DMS 273 (cell line): ENCODE measurements around the gene HBG2.
"Not testable (repeated sequence)": the region's sequence is repeated elsewhere in the genome, so short reads cannot be mapped to it uniquely, and the experiment has no call there.

Experiments used
- DNase-seq: peaks from one replicate; lab custom pipeline; 2025; ENCODE audit not compliant: unreplicated experiment; lab: John Stamatoyannopoulos, UW

The HBG2 gene

GRCh38 chr11:5282628-5283027 is 28.0 kb upstream of the HBG2 start:
- no peak for DNase-seq

DNA sequence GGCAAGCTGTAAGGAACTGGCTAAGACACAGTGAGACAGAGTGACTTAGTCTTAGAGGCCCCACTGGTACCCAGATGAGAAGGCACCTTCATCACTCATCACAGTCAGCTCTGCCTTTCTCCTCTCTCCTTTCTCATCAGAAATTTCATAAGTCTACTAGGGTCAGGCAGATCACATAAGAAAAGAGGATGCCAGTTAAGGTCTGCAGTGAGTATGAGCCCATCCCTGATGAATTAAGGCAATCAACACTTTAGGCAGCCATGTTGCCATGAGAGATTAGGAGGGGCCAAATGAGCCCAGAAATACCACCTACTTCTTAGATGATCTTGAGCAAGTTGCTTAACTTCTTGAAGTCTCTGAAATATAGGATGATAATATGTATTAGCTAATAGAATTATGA is 27.0 kb upstream of the HBG2 start:
- no peak for DNase-seq

- DNase-seq, result peak; percentile 73
Measured at GRCh38 chr11:5280582-5281102, 26.1 kb upstream of the HBG2 start.

GRCh38 chr11:5279471-5280090 is 25.0 kb upstream of the HBG2 start:
- no peak for DNase-seq

DNA sequence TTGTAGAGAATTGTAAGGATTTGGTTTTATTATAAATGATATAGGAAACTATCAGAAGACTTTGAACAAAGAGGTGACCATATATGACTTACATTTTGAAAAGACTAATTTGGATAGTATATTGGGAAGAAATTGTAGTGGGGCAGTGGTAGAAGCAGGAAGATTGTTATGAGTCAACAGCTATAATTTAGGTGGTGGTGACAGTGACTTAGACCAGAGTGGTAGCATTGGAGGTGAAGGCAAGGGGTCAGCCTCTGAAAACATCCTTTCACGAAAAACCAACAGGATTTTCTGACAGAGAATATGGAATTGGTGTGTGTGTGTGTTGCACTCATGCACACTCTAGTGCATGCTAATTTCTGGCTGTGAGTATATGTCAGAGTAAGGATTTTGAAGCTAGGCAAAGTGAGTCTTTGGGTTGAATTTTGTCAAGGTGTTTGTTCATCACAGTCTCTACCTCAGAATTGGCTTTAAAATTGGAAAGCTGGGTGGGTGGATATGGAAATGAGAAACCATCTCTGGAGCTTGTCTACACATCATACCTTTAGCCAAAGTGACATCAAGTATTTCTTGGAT is 23.3 kb upstream of the HBG2 start:
- no peak for DNase-seq

- DNase-seq, result no peak
Measured at GRCh38 chr11:5276697-5277096, 22.1 kb upstream of the HBG2 start.

DNA sequence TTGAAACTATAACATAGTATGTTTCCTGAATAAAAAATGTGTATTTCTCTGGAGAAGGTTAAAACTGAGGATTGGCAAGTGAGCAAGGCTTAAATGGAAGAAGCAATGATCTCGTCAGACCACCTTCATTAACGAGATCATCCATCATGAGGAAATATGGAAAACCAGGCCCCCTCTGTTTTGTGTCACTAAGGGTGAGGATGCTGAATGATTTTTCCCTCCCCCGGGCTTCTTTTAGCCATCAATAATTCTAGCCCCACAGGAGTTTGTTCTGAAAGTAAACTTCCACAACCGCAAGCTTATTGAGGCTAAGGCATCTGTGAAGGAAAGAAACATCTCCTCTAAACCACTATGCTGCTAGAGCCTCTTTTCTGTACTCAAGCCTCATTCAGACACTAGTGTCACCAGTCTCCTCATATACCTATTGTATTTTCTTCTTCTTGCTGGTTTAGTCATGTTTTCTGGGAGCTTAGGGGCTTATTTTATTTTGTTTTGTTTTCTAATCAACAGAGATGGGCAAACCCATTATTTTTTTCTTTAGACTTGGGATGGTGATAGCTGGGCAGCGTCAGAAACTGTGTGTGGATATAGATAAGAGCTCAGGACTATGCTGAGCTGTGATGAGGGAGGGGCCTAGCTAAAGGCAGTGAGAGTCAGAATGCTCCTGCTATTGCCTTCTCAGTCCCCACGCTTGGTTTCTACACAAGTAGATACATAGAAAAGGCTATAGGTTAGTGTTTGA is 21.0 kb upstream of the HBG2 start:
- no peak for DNase-seq

DNA sequence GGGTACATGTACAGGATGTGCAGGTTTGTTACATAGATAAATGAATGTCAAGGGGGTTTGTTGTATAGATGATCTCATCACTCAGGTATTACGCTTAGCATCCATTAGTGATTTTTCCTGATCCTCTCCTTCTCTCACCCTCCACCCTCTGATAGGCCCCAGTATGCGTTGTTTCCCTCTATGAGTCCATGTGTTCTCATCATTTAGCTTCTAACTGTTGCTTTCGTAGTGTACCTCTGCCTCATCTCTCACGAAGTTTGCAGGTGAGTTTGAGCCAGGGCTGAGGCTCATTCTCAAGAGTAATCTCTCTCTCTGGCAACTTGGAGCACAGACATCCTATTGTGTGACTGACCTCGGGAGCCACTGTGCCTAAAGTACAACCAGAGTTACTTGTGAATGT is 19.8 kb upstream of the HBG2 start:
- DNase-seq, result no peak

DNA sequence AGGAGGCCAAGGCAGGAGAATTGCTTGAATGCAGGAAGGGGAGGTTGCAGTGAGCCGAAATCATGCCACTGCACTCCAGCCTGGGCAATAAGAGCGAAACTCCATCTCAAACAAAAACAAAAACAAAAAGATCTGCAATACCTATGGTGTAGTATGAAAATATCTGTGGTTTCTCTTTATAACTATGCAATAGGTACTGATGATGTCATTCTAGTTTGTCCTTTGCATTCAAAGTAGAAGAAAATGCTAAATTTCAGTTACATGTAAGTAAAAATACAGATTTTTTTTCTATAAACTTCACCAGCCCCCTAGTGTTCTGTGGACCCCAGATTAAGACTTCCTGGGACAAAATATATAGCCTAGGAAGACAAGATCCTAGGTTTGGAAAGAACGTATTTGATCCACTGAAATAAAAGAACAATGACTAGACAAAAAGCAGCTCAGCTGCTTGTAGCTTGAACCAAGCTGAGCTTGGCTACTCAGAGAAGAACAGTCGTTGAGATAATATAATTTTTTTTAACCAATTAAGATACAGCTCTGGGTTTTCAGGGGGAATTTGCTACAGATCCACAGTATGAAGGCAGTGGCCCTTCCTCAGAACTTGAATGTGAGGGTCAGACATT is 17.9 kb upstream of the HBG2 start:
- no peak for DNase-seq

GRCh38 chr11:5269715-5270147 is 15.2 kb upstream of the HBG2 start, which contains the start of gene HBE1:
HBE1 (minus strand) TSS chr11:5269945; CDS start chr11:5269890, 55 bp downstream.
- DNase-seq, result no peak

GRCh38 chr11:5267033-5267563 is 12.5 kb upstream of the HBG2 start:
- no peak for DNase-seq

DNA sequence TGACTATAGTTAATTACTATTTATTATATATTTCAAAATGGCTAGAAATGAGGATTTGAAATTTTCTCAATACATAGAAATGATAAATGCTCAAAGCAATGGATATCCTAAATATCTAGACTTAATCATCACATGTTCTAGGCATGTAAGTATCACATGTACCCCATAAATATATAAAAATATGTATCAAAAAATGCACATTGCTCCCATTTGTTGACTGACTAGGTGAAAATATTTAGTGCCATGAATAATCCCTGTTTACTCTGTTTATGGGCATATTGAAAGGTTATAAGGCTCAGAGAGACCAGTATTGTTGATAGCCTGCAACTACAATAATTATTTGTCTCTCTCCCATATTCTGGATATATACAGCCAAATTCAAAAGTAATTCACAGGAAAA is 12.0 kb upstream of the HBG2 start:
- no peak for DNase-seq

GRCh38 chr11:5265832-5266231 is 11.3 kb upstream of the HBG2 start:
- no peak for DNase-seq

GRCh38 chr11:5258543-5259262 is 4.1 kb upstream of the HBG2 start:
- DNase-seq, result no peak

DNA sequence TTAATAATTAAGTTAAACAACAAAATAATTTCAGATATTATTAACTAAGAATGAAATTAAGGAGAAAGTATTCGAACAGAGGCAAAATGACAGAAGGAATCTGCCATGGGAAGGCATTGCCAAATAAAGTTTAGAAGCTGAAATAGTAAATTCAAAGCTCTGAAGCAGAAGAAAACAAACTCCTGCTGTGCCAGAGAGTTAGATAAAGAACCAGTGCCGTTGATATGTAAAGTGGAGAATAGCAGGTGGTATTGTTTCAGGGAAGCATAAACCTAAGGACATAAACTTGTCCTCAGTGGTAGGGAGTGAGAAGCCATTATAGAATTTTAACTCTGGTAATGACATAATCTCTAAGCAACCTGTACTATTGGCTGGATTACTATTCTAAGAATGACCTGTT is 2.7 kb upstream of the HBG2 start:
- DNase-seq, result no peak

DNA sequence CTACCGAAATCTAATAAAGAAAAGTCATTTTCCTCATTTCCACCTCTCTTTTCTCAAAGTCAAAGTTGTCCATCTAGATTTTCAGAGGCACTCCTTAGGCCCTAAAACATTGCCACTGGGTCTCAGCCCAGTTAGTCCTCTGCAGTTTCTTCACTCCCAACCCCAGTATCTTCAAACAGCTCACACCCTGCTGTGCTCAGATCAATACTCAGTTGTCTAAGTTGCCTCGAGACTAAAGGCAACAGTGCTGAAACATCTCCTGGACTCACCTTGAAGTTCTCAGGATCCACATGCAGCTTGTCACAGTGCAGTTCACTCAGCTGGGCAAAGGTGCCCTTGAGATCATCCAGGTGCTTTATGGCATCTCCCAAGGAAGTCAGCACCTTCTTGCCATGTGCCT is 558 bp downstream of the HBG2 start:
- DNase-seq, result not testable (repeated sequence)

- not testable (repeated sequence) for DNase-seq
Measured at GRCh38 chr11:5253440-5253839, 1.1 kb downstream of the HBG2 start.

- DNase-seq, result no peak
Measured at GRCh38 chr11:5252919-5253265, 1.7 kb downstream of the HBG2 start.

DNA sequence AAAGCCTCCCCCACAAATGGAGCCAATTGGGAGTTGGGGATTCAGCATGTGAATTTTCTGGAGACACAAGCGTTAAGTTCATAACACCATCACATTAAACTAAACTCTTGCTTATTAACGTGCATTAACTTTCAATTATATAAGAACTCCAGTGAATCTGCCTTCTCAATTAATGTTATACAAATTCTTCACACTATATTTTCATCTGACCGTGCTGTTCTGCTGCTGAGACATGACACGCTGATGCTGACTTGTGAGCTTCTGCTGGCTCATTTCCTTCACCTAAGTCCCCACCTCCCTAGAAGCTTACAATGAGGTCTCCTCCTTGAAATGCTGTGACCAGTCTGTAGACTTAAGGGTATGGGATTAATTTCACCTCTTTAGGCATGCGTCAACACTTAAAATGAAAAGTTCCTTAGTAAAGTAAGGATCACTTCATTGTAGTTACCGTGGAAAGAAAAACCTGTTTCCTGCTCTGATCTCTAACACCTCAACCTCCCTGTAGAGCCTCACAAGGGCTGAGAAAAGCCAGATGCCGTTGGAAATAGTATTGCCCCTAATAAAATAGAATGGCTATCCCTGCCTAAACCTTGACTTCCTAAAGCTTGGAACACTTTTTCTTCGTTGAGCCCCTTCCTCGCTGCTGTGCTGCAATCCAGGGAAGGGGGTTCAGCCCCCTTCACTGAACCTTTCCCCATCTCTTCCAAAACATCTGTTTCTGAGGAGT is 2.2 kb downstream of the HBG2 start:
- no peak for DNase-seq

DNA sequence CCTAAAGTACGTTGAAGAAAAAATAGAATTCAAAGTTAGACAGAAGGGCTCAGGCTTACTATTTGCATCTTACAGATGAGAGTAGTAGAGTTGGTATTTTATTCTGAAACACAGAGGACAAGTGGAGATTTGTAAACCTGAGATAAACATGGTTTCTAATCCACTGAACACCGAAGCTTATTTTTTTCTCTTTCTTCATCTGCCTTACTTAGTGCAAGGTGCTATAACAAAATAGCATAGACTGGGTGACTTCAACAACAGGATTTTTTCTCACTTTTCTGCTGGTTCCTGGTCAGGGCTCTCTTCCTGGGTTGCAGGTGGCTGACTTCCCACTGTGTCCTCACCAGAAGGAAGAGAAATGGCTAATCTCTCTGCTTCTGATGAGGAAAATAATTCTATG is 2.8 kb downstream of the HBG2 start:
- no peak for DNase-seq
